HL-60 (cell line): ENCODE measurements around the gene GFAP.

ENCODE experiments used
- DNase-seq, 2 experiments: peaks; one replicate each; pipeline ENCODE4 v3.0.0-alpha.2; 2010 to 2020; ENCODE audit warnings: low read depth in 1 of 2, low spot score in 1 of 2
- H3K27ac ChIP-seq: fragments of 250-450 bp; sonication (Bioruptor Pico); replicated peaks from 2 replicates; pipeline ENCODE4 v1.5.1; 2020; ENCODE audit warnings: mild to moderate bottlenecking, moderate library complexity
- H3K27me3 ChIP-seq: fragments of 250-450 bp; sonication (Bioruptor Pico); 2 replicates; pipeline ENCODE4 v1.5.1; 2021; ENCODE audit warnings: mild to moderate bottlenecking, moderate library complexity; ENCODE audit not compliant: insufficient read depth, poor library complexity, severe bottlenecking
- H3K4me3 ChIP-seq: replicated peaks from 2 replicates; pipeline ENCODE4 v1.5.1; 2011; ENCODE audit warnings: mild to moderate bottlenecking, control low read depth, low read length; ENCODE audit not compliant: insufficient read depth
- CTCF ChIP-seq: IDR thresholded peaks from one replicate; pipeline ENCODE4 v1.5.1; 2011; ENCODE audit warnings: low read length, control low read depth, inconsistent platforms; ENCODE audit not compliant: insufficient read depth
- GABPA ChIP-seq: IDR thresholded peaks from 2 replicates; pipeline ENCODE4 v1.6.1; 2012; ENCODE audit warnings: low read depth
- POLR2AphosphoS5 ChIP-seq: IDR thresholded peaks from 2 replicates; pipeline ENCODE4 v1.6.1; 2012; ENCODE audit warnings: low read depth
- REST ChIP-seq: IDR thresholded peaks from 2 replicates; pipeline ENCODE4 v1.6.1; 2012; ENCODE audit warnings: low read depth; ENCODE audit not compliant: insufficient replicate concordance
- SPI1 ChIP-seq: IDR thresholded peaks from 2 replicates; pipeline ENCODE4 v1.6.1; 2012; ENCODE audit warnings: low read depth, mild to moderate bottlenecking, borderline replicate concordance

Gene GFAP

DNA sequence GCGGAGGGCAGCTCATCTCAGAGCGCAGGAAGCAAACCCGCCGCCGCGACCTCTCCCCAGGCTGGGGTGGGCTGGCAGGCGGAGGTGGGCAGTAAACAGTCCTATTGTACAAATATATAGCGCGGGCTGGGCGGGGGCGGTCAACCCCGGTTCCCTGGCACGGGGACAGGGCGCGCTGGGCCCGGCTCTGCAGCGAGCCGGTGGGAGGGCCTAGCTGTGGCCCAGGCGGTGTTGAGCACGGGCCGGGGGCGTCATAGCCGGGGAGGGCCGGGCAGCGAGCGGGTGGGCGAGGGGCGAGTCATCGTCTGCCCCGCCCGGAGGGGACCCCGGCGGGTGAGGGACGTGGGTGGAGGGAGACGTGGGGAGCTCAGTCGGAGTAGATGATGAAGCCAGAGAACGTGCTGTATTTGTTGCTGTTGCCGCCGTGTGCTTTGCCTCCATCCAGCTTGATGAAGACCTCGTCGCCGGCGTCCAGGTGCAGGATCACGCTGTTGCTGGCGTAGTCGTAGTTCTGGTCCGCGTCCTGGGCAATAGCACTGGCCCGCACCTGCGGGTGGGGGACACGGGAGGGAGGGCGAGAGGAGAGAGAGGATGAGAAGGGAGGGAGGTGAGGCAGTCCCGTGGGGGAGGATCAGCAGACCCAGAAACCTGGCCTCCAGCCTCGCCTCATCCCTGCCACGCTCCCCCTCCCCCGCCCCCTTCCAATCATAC lies 44.7 kb upstream of the GFAP start:
- no peak overlapping the region for H3K27ac ChIP-seq
- no peak for TF ChIP-seq GABPA
- TF ChIP-seq REST, result no peak
- no peak for TF ChIP-seq SPI1
- TF ChIP-seq POLR2AphosphoS5, result no peak
- no peak for TF ChIP-seq CTCF
- DNase-seq, result no peak
- H3K4me3 ChIP-seq, result no peak overlapping the region
- peaks cover 20% of the 10 kb centered on the region for H3K27me3 ChIP-seq

DNA sequence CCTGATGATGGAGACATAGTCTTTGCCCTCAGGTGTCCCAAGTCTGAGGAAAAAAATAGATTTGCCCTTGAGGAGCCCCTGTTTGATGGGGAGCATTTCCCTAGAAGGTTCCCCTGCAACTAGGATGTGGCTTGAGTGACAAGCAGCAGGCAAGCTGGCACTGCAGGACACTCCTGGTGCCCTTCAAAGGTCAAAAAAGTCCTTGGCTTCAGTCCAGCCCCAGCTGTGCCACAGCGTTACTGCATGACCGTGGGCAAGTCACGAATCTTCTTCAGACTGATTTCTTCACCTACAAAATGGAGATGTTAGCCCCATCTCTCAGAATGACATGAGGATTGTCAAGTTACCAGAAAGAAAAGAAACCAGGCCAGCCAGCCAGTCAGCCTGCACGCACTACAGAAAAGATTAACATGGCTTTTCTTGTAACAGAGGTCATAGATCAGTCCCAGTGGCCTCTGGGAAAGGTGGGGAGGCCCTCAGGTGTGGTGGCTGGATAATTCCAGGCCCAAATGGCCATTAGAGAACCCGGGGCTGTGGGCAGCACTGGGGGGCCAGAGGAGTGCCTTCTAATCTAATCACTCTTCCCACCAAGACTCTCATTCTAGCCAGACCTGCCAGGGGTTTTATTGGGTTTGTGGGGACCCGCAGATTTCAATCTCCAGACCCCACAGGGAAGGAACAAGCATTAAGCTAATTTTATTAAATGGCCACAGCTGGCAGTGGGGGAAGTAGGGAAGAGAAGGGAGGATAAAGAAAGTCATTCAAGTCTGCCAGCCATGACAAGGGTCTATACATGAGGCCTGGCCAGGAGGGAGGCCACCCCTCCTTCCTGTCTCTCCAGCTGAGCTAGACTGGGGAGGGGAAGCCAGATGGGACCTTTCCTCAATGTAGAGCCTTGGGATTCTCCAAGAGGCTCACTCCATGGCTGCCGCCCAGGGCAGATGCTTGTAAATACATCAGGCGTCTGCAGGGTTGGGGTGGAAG lies 42.0 kb upstream of the GFAP start:
- TF ChIP-seq POLR2AphosphoS5, result no peak
- no peak for TF ChIP-seq CTCF
- TF ChIP-seq REST, result no peak
- TF ChIP-seq SPI1, result no peak
- TF ChIP-seq GABPA, result no peak
- Histone ChIP-seq H3K27me3 (peaks cover 20% of the 10 kb centered on the region), H3K27ac (no peak overlapping the region), H3K4me3 (no peak overlapping the region)
- DNase-seq, result no peak

- TF ChIP-seq POLR2AphosphoS5 (no peak), CTCF (no peak), GABPA (no peak), SPI1 (no peak), REST (no peak)
- no peak overlapping the region for H3K27ac ChIP-seq
- peaks cover 20% of the 10 kb centered on the region for H3K27me3 ChIP-seq
- no peak overlapping the region for H3K4me3 ChIP-seq
- DNase-seq, result no peak
Measured at GRCh38 chr17:44955674-44956425, 40.5 kb upstream of the GFAP start.
